HTR-8/SVneo (cell line): ENCODE data around the gene HSPA4L.

ENCODE experiments used
- DNase-seq: peaks from one replicate; pipeline ENCODE4 v3.0.0; 2011; ENCODE audit warnings: low spot score, mixed read lengths; ENCODE audit not compliant: insufficient read length
- FAIRE-seq: peaks from 2 replicates; lab custom pipeline; 2011; peaks lifted over from hg19 to GRCh38; lab: Jason Lieb, UNC

Gene HSPA4L

DNA sequence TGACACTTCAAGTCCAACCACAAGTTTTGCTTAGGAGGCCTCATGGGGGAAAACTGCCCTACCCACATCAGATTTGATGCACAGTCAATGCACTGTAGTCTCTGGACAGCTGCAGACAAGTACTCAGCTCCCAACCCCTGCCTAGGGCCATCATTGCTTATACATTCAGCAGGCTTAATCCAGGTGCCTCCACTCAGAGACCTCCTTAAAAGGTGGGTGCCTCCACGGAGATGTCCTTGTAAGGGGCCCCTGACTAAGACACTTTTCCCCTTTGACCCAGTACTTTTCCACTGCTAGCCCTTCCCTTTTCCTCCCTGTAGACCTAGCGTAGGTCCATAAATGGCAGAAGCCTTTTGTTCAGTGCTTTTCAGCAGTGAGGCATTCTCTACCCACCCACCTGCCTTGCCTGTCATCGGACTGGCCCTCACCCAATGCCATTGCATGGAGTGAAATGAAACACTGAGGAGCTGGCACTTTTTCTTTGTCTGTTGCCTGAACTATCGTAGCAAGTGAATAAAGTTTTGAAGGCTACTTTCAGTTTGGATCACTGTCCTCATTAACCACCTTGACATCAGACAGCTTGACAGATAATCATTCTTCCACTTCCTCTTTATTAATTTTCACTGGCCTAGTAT, 74.8 kb downstream of the HSPA4L start:
- FAIRE-seq (no peak), DNase-seq (no peak)

DNA sequence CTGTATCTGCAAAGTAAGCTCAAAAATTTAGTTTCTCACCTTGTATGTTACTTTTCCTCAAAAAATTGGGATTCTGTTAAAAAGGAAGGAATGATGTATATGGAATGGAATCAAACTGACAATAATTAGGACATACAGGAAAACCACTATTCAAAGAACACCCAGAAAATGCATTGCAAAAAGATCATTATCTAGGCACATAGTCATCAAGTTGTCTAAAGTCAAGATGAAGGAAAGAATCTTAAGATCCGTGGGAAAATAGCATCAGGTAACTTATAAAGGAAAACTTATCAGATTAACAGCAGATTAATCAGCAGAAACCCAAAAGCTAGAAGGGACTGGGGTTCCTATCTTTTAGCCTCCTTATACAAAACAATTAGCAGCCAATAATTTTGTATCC, 75.5 kb downstream of the HSPA4L start:
- no peak for FAIRE-seq
- no peak for DNase-seq

DNA sequence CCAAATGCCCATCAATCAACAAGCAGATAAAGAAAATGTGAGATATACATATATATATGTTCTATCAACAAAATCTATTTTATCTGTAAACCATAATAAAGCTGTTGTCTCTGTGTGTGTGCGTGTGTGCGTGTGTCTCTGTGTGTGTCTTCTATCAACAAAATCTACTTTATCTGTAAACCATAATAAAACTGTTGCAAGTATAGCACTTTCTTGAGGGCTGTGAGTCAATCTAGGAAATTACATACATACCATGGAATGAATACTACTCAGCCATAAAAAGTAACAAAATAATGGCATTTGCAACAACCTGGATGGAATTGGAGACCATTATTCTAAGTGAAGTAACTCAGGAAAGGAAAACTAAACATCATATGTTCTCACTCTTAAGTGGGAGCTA, 86.1 kb downstream of the HSPA4L start:
- DNase-seq (no peak), FAIRE-seq (no peak)

DNA sequence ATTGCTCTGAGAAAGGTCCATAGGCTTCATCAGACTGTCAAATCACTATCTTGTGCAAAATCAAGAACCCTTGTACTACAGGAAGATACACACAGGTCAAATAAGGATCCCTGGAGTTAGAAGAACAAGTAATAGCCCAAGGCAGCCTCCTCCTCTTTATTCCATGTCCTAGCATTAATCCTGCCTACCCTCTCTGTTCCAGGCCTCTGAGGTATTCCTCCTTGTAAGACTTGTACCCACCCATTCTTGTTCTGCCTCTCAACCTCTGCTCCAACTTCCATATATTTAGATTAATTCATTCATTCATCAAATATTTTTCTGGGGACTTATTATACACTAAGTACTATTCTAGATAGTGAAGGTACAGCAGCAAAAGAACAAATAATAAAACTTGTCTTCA, 88.2 kb downstream of the HSPA4L start:
- FAIRE-seq (no peak), DNase-seq (no peak)

DNA sequence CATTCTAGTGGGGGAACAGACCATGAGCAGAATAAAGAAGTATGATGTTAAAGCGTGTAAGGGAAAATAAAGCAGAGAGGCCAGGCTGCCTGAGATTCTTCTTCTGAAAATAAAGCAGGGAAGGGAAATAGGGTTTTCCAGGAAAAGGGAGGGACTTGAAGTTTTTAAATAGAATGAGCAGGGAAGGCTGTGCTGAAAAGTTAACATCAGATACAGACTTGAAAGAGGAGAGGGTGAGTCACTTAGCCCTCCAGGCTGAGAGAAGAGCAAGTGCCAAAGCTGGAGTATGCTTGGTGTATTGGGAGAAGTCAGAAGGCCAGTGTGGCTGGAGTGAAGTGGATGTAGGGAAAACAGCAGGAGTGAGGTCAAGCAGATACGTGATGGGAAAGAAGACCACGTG, 88.6 kb downstream of the HSPA4L start:
- FAIRE-seq, result peak; percentile 87
- DNase-seq, result no peak

DNA sequence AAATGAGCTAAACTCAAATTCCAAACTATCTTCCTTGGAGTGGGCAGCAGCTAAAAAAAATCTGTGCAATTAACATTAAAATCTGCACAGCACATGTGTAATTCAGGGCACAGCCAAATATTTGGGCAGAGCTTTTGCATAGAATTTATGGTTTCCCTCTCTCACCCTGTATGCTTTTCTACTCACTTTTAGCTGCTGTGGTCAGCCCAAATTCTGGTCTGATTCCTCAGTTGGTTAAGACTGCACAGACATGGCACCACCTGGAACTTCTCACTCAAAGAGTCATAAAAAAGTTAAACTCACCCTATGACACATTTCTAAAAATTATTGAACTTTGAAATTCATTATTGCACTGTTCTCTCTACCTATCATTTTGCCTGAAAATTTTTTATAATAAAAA, 93.7 kb downstream of the HSPA4L start:
- DNase-seq, result no peak
- FAIRE-seq, result no peak

DNA sequence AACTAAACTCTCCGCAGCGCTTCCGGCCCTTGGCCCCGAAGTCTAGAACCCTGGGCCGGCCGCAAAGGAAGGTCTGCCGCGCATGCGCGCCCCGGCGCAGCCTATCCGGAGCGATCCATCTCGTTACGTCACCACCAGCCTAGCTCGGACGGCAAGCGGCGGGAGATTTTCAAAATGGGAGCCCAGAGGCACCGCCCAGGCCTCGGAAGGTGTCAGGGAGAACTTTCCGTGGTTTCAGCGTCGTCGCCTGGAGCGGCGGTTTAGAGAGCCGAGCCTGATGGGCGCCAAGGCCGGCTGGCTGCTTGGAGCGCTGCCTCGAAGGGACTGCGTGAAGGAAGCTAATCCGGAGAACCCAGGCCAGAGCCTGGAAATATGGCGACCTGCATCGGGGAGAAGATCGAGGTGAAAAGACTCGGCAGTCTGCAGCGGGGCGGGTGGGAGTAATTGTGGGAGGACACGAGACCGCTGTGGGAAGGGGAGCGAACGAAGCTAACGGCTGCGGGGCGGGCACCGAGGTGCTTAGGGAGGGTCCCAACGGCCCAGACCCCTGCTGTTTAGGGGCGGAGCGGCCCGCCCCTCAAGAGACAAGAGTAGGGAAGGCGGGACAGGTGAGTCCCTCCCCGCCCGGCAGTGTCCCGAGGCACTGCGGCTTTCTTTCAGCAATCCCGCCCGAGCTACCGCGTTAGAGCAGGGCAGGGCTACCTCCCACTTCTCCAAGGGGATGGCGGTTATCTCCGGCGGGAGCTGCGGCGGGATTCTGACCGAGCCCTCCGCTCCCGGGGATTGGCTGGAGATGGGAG, 98.8 kb downstream of the HSPA4L start, which contains the start of gene PLK4:
Gene PLK4 (plus strand): TSS at position 131 of the 800 bp plus-strand sequence. CDS start 242 bp downstream, at position 373.
- peak; percentile 96 for DNase-seq
- peak; percentile 92 for FAIRE-seq

DNA sequence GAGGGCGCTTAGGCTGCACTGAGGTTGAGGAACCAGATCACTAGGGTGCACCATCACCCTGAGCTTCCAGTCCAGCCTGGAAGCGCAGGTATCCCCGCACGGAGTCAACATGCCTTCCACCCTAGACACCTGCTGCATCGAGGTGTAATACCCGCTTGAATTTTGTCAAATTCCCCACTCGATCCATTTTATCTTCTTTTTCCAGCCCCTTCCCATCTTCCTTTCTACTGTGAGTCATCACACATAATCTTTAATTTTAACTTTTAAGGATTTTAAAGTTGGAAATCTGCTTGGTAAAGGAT, 99.4 kb downstream of the HSPA4L start:
- DNase-seq, result no peak
- FAIRE-seq, result peak; percentile 79

DNA sequence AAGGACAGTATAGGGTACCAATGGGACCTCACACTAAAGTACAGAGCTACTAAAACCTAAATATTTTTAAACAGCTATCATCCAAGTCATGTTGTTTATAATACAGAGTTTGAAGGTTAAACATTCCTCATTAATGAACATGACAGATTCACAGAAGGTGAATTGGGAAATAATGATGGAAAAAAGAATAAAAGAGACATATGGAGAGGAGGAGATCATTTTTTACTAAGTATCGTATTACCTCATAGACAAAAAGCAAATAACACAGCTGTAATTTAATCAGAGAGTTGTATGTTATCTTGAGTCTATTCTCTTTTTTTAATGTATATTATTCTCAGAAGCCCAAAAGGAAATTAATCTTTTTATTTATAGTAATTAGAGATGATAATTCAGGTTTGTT, 106.4 kb downstream of the HSPA4L start:
- FAIRE-seq (no peak), DNase-seq (no peak)

DNA sequence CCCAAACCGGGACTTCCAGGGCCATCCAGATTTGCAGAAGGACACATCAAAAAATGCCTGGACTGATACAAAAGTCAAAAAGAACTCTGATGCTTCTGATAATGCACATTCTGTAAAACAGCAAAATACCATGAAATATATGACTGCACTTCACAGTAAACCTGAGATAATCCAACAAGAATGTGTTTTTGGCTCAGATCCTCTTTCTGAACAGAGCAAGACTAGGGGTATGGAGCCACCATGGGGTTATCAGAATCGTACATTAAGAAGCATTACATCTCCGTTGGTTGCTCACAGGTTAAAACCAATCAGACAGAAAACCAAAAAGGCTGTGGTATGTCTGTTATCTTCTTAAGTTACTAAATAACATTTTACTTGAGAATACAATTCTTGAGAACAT, 107.8 kb downstream of the HSPA4L start:
- DNase-seq (no peak), FAIRE-seq (no peak)
